GM19023 (cell line): ENCODE measurements around the gene COL24A1.

Experiments
- ATAC-seq: cut with Tn5 transposase; IDR thresholded peaks from one replicate; pipeline ENCODE4 v1.9.1; 2021; ENCODE audit warnings: mild to moderate bottlenecking, moderate library complexity; ENCODE audit not compliant: unreplicated experiment

The COL24A1 gene

DNA sequence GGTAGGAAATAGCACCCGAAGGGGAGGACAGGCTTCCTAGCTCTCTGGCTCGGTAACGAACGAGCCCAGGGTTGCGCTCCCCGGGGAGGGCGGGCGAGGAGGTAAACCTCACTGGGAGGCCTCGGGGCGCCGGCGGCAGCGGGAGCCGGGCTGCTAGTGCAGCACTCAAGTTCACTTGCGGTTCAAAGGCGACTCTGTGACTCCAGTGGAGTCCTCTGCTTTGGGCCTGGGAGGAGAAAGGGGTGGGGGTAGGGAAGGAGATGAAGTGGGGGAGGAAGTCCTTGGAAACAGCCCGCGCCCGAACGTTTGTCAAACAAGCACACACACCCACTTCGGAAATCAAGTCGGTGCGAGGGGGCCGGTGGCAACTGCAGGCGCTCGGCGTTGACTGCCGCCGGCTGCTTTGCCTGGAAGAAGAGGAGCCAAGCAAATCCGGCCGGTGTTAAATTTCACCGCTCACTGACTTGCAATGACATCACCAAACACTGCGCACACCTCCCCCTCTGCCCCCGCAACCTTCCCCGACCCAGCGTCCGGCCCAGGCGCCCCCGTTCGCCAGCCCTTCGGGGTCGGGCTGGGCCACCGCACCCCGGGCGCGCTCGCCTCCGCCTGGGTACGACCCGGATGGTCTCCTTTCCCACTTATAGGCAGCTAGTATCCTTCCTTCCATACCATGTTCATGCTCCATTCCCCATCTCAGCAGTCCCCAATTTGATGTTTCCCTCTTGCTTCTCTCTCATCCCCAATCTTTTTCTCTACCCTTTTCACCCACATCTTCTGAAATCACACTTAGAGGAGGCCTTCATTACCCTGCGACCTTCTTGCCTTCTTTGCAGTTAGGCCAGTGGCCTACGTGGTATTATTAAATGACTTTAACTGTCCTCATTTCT lies at the start of gene COL24A1:
TSS of gene COL24A1 (minus strand) at position 207 of the 890 bp plus-strand sequence. CDS start 376 bp downstream, outside the sequence.
- no peak for ATAC-seq

DNA sequence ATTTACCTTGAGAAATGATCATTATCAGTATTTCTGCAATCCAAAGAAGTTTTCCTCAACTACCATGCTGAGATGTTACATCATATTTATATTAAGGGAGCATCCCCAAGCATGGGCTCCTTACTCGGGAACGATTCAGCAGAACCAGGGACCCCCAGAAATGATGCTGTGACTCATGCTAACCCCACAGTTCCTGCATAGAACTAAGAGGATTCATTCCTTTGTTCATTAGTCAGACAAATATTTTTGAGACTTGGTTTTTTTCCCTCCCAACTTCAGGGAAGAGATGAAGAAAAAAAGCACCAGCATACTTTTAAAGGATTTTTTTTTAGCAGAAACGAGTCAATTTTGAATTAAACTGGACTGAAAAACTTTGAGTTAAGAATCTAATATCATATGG lies 49.2 kb upstream of the COL24A1 start:
- no peak for ATAC-seq

DNA sequence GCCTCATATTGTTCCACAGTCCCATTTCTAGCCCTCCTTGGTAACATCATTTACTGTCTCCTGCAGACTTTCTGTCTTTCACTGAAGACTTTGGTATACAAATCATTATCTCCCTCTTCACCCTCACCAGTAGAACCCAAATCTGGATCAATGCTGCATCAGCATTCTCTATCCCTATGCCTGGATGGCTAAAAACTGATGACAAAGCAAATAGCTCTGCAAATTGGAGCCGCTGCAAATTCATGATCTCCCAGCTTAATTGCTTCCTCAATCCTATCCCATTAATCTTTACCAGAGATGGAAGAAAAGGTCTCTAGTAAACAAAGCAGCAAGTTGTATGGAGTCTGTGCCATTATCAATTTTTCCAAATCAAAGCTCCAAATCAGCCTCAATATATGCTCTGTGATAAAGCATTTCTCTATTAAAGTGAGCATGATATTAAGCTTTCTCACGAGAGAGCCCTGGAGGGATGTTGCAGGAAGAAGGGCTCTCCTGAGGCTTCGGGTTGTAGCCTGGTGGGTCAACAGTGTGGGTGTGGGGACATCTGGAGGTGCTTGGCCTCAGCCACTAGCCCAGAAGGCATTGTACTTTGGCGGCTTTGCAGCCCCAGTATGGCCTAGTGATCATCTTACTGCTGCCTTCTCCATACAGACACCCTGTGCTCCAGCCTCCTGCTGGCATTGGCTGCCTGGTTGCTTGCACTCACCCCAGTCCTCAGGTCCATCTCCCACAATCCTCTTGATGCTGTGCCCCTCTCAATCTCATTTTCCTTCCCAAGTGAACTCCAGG lies 46.2 kb upstream of the COL24A1 start:
- ATAC-seq, result no peak

DNA sequence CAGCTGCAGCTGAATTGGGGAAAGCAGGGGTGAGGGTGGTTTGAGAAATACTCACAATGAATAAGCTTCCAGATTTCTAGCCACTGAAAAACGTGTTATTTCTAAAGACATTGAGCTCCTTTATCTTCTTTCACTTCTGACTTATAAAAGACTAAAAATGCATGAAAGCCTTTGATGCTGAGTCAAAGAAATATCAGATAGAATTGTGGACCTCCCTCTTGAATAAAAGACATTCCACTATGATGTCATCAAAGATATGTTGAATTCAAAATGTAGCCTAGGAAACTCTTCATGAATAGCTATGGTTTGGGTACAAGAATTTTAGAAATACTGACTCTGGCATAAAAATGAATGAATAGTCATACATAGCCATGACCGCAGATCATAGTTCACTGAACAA lies 44.7 kb upstream of the COL24A1 start:
- ATAC-seq, result no peak

DNA sequence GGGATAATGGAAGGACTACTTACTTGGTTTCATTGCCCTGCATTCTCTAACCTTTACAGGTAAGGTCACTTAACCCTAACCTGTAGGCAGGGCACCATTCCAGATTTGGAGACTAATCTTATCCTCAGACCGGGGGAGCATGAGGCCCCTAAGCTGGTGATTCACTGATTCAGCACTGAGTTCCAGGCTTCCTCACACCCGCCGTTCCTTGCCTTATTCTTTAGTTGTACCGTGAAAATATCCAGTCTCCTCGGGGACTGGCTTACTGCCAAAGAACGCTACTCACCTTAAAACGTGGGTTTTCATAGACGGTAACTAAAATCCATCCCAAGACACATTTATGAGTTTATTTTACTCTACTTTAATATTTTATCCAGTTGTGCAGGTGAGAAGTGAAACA lies 44.3 kb upstream of the COL24A1 start:
- ATAC-seq, result no peak

DNA sequence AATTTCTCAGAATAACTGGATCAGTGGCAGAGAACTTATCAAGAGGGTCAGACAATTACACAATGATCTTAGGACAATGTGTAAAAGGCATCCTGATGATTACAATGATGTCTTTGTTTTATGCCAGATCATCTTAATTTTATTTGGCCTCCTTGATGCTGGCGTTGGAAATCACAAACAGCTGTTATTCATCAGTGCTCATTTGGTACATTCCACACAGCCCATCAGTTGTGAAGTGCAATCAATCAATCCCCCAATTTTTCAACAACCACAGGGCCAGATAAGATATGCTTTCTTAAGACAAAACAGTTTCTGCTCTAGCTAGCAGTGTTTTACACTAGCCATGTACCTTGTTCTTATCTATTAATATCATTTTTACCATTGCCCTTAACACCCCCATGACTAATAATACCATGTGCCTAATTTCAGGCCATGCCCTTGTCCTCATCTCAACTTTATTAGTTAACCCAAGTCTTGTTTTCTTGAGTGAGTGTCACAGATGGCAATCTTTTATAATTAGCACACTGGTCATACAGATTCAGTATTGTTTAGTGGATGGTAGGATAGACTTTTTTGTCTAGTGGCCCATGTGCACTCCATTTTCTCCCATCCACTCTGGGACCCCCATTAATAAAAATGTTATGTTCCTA lies 40.8 kb upstream of the COL24A1 start:
- ATAC-seq, result no peak

DNA sequence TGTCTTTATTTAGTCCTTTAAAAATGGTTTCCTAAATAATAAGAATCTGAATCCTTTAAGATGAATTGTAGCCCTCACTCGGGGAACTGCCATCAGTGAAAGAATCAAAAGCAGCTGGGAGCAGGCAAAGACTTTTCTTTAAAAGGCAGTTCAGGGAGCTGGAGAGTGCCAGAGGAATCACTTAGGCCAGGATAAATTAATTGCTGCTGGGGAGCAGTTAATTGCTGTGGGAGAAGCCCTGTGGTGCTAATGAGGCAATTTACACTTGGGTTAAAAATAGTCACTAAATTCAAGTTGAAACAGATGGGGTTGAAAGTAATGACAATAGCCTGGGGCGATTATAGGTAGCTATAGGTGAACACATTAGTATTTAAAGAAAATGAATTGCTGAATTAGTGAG lies 38.7 kb upstream of the COL24A1 start:
- no peak for ATAC-seq

DNA sequence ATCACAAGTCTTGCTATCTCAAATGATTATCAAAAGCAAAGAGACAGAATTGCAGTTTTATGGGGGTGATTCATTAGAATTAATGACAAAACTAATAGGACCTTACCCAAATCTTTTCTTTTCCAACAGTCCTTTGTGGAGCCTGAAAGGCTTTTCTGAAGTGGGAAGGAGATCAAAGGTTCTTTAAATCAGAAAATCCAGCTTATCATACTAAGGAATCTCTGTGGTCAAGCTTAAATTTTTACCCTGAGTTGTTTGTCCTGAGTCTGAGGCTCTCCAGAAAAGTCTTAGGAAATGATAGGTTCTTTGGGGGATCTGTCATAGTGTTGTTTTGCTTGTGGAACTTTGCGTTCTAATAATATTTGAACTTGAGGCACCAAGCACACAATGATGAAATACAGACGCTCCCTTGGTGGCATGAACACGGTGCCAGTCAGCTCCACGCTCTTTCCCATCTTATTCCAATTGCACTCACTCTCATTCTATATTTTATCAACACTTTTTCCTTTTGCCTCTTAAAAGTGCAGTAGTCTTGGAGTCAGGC lies 38.0 kb upstream of the COL24A1 start:
- no peak for ATAC-seq

DNA sequence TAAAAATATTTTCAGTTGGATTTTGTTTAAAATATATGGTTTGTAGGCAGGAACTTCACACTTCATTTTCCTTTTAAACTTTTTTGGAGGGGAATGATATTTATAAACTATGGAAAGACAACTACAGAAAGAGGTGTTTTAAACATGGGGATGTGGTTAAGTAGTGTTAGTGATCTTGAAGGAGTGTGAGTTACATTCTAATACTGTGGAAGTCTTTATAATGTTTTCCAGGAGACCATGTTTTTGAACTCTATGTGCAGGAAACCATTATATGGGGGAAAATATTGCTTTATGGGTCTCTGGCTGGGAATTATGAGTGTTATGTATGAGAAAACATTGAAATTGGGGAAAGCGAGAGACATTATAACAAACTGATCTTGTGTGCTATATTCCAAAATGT lies 35.8 kb upstream of the COL24A1 start:
- ATAC-seq, result no peak

DNA sequence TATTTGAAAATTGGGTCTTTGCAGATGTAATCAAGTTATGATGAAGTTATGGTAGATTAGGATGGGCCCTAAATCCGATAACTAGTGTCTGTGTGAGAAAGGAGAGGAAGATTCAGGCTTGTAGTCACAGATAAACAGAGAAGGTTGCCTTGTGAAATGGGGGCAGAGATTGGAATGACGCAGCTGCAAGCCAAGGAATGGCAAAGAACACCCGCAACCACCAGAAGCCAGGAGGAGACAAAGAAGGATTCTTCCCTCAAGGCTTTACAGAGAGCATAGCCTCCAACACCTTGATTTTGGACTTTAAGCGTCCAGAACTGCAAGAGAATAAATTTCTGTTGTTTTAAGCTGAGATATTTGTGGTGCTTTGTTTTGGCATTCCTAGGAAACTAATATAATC lies 35.4 kb upstream of the COL24A1 start:
- no peak for ATAC-seq

DNA sequence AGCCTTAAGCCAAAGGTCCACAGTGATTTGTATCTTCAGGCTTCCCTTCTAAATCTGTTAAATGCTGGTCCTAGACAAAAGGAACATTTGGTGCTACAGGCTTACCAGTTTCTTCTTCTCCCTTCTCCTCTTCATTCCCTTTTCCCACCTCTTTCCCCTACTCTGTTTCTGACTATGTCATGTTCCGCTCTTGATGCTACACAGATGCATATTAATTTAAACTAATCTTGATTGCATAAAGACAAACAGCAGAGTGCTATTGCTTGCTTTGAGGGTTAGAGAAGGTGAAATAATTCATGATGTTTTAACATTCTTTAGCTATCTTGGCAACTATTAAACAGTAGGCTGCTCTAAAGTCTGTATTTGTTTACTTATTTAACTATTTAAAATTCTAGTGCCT lies 34.3 kb upstream of the COL24A1 start:
- ATAC-seq, result no peak

DNA sequence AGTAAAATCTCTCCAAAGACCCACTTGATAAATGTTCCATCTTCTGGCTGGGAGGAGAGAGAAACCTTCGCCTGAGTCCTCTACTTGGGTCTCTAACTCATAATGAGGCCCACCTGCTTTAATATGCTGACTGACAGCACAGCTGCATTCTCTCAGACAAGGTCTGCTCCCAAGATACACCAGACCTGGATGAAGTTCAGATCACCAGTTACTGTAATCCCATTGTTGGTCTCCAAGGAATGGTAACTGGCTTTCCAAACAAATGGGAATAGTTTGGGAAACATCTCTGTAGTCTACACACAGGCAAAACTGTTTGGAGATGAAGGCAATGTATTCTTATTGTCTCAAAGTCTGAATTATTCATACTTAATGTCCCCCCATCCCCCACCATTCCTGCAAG lies 27.9 kb upstream of the COL24A1 start:
- ATAC-seq, result no peak

DNA sequence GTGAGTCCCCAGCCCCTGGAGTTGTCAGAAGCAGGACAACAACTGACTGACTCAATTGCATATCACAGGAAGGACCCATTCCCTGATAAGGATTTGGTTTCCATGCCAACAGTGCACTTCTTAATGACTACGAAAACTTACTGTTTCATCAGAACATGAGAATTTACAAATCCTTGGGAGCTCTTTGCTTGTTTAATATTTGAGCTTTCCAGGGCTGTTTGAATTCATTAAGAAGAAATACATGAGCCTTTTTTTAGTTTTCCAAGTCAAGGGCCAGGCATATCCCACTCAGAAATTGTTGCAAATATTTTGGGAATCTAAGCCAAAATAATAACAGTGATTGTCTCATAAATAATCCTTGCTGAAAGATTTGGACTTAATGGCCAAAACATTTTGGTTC lies 27.2 kb upstream of the COL24A1 start:
- ATAC-seq, result no peak

DNA sequence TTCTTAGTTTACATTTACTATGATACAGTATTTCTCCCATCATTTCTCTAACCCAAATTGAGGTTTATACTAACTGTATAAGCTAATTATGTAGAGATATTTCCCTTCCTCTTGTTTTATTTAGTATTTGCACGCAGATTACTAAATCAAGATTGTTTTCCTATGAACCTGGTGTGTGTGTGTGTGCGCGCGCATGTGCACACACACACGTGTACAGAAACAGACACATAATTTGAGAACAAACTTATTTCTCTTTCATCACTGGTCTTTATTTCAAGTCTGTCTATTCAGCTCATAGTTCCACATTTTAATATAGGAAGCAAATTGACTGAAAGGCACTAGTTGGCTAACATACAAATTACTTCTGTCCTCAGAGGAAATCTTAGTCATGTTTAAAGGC lies 19.7 kb upstream of the COL24A1 start:
- no peak for ATAC-seq

DNA sequence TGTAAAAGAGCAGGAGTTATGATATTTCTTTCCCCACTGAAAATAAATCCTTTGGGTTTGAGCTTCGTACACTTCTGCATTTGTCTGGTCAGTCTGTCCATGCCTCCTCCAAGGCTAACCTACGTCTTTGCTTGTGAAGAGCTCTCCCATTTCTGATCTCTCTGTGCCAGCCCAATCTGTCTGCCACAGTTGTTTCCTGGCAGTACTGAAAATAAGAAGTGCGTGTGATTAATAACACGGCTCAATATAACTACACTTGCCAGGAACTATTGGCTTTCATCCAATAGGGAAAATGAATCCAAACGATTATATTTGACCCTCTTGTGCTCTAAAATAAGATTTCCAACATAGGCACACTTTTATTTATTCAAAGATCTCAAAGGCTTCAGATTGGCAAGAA lies 19.2 kb upstream of the COL24A1 start:
- no peak for ATAC-seq

DNA sequence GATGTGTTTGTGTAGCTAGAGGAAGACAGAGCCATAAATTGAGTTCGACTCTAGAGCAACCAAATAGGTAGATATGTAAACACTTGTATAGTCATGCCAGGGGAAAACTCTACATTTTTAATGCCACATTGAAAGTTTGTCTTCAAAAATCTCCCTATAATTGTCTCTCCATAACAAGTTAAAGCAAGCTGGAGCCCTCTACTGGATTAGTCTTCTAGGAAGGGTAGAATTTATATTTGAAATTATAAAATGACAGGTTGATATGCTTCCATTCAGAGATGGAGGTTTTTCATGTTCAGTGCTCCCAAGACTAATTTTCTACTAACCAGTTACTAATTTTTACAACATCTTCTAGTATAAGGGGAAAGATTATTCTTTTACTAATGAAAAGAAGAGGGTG lies 13.1 kb upstream of the COL24A1 start:
- ATAC-seq, result no peak

DNA sequence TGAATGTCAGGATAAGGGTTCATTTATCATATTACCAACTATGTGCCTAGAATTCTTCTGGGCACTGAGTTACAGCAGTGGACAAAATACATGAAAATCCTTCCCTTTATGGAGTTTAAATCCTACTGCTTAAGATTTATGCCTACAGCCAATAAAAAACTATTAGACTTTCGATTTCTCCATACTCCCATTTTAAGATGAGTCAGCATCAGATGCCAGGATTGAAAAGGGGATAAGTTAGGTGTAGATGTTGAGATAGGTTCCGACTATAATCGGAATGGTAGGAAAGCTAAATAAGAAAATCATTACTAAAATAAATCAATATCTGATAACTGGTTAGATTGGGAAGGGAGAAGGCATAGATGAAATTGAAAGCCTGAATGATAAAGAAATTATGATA lies 3.2 kb upstream of the COL24A1 start:
- ATAC-seq, result no peak

DNA sequence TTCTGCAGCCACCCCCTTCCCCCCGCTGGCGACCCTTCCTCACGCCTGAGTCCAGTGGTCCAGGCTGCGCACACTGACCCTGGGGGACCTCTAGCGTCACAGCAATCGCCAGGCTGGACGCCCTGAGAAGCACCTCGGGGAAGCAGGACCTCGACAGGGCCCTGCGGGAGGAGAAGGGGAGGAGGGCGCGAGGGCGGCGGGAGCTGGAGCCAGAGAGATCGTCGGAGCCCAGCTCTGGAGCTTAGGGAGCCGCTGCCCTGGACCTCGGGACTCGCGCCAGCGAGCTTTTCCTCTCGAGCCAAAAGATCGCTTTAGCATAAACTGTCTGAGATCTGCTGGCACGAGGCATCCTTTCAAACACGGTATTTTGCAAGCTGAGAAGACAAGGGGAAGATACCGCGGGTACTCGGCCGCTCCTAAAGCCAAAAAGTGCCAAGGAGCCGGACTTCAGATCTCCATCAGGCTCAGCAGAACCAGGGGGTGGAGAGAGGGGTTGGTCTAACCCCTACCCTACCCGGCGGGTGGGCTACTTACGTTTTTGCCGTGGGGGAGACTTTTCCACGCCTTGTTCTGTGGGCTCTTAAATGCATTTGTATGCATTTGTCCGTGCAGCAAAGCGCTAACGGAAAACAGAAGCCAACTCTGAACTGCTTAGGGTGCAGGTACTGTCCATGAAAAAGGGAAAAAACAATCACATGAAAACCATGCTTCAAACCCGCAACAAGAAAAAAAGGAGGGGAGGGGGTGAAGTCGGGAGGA lies 586 bp downstream of the COL24A1 start:
- ATAC-seq, result no peak

DNA sequence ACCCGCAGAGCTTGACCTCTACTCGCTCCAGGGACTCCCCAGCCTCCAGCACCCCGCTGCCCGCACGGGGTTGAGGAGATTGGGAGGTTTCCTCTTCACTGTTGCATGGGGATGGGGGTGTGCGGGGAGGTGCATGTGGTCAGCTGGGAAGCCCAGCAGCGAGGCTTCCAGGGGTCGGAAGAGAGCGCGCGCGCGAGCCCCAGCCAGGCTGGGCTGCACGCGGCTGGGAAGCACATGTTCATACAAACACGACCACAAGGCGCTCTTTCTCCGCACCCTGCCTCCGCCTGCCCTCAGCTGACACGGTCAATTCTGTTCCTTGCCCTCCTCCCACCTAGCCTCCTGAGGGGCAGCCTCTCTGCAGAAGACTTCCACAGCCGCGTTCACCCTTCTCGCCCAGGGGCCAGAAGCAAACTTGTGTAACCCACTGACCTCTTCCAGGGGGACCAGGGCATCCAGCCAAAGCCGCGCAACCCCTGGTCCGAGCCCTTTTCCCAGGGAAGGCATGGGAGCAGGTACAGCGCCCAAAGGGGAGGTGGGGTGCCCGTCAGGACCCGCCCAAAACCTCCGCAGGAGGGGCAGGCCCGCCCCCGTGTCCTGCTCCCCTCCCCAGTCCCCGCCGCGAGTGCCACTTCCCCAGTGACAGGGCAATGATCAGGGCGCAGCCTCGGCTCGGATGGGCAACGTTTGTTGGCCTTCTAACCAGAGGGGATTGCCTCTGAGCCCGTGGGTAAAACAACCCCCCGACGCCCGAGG lies 1.3 kb downstream of the COL24A1 start:
- ATAC-seq, result no peak

DNA sequence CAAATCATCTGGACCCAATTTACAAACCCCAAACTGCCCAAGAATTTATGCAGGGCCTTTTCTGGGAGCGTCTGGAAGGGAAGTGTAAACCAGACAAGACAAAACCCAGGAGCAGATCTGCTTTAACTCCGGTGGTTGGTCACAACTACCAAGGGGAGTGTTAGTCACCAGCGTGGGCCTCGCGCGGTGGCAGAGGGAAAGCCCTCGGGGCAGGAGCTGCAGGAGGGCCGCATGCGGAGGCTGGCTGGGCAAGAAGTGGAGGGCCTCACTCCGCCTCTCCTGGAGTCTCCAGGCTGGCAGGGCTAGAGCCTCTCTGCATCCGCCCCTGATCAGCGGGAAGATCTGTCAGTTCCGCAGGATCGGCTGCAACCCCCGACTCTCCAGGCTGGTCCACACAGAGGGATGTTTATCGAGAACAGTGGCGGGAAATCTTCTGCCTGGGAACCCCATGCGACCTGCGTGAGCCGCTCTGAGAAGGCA lies 2.0 kb downstream of the COL24A1 start:
- ATAC-seq, result no peak
